GM12801 (cell line): Measurements from ENCODE around the gene TXK.

ENCODE experiments used
- TF ChIP-seq, protein P1 (sequence below): IDR thresholded peaks from one replicate; pipeline ENCODE4 v1.5.1; 2011; ENCODE audit warnings: control low read depth; ENCODE audit not compliant: insufficient read length; ENCODE audit errors: extremely low read depth

Gene TXK

GRCh38 chr4:48134081-48134480 is at the start of gene TXK:
TSS of gene TXK (minus strand) at chr4:48134250. CDS start at chr4:48134170, 80 bp downstream.
- TF ChIP-seq, protein P1, sequence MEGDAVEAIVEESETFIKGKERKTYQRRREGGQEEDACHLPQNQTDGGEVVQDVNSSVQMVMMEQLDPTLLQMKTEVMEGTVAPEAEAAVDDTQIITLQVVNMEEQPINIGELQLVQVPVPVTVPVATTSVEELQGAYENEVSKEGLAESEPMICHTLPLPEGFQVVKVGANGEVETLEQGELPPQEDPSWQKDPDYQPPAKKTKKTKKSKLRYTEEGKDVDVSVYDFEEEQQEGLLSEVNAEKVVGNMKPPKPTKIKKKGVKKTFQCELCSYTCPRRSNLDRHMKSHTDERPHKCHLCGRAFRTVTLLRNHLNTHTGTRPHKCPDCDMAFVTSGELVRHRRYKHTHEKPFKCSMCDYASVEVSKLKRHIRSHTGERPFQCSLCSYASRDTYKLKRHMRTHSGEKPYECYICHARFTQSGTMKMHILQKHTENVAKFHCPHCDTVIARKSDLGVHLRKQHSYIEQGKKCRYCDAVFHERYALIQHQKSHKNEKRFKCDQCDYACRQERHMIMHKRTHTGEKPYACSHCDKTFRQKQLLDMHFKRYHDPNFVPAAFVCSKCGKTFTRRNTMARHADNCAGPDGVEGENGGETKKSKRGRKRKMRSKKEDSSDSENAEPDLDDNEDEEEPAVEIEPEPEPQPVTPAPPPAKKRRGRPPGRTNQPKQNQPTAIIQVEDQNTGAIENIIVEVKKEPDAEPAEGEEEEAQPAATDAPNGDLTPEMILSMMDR, result no peak

GRCh38 chr4:48180234-48180633 is 46.2 kb upstream of the TXK start:
- TF ChIP-seq, protein P1, result no peak

DNA sequence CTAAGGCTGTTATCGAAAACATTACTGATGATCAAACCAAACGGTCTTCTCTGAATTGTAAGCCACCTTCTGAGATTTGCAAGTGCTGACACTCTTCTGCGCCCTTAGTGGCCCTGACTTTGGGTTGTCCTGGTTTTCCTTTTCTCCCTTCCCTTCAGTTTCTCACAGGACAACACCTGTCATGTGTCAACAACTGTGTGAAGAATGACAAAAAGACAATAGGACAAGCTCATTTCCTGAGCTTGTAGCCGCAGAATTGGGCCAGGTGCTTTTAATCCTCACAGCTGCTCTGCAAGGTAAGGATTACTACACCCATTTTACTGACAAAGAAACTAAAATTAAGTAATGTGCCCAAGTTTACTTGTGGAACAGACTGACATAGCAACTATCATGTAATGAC is 44.9 kb upstream of the TXK start:
- TF ChIP-seq, protein P1, result no peak

DNA sequence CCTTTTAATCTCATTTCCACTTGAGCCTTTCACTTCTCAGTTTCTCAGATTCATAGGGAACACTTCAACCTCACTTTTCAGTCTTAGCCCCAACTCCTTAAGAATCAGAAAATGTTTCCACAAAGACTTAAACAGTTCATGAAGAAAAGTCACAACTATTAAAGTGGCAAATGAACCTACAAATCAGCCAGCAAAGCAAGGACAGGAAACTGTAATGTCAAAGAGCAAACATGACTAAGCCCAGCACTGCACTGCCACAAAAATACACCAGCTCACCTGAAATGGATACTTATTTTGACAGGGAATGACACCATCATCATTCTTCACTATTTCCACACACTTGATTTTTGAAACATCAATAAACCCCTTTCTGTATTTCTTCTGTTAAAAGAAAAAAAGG is 41.8 kb upstream of the TXK start:
- TF ChIP-seq, protein P1, result no peak

- TF ChIP-seq, protein P1, result no peak
Measured at GRCh38 chr4:48175328-48175727, 41.3 kb upstream of the TXK start.

GRCh38 chr4:48173056-48173991 is 39.3 kb upstream of the TXK start:
- TF ChIP-seq, protein P1, result no peak

- TF ChIP-seq, protein P1, result no peak
Measured at GRCh38 chr4:48172651-48173050, 38.6 kb upstream of the TXK start.
